PFSK-1 (cell line): ENCODE measurements around the gene ADAM10.

ENCODE experiments used
- FOXP2 ChIP-seq: optimal IDR thresholded peaks from 2 replicates; pipeline ENCODE3; 2011; ENCODE audit warnings: borderline replicate concordance, control low read depth, inconsistent platforms; ENCODE audit not compliant: insufficient read depth; ENCODE audit errors: extremely low read length, extremely low read depth
- POLR2AphosphoS5 ChIP-seq: IDR thresholded peaks from 2 replicates; pipeline ENCODE4 v1.6.1; 2012; ENCODE audit warnings: low read depth, mild to moderate bottlenecking, control low read depth, low read length, moderate library complexity
- SIN3A ChIP-seq: IDR thresholded peaks from 2 replicates; pipeline ENCODE4 v1.6.1; 2012; ENCODE audit warnings: mild to moderate bottlenecking, low read length, moderate library complexity, borderline replicate concordance; ENCODE audit not compliant: insufficient read depth
- TAF1 ChIP-seq: IDR thresholded peaks from 2 replicates; pipeline ENCODE4 v1.6.1; 2012; ENCODE audit warnings: low read length, control low read depth, borderline replicate concordance; ENCODE audit not compliant: insufficient read depth
- TF ChIP-seq, protein P1 (sequence below), 2 experiments: IDR thresholded peaks; 2 replicates each; pipeline versions ENCODE4 v1.6.1 to v1.8.0; 2011 to 2012; ENCODE audit warnings: low read depth in 2 of 2, low read length in 2 of 2, control low read depth in 1 of 2, inconsistent platforms in 1 of 2, mild to moderate bottlenecking in 1 of 2, moderate library complexity in 1 of 2; ENCODE audit not compliant: insufficient read depth in 1 of 2

Gene ADAM10

DNA sequence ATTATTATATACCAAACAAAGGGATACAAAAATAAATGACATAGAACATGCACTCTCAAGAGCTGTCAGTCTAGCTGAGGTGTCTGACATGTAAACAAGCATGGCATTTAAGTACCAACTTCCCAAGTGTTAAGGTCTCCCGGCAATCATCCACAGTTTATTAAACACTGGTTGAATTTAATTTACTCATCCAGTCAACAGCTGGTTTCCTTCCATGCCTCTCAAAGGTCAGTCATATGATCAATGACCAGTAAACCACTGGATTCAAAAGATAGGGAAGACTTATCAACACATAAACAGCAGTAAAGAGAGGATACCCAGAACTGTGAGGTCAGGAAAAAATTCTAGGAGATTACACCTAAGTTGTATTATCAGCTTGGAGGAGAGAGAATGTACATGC lies 80.4 kb downstream of the ADAM10 start:
- TF ChIP-seq, protein P1, sequence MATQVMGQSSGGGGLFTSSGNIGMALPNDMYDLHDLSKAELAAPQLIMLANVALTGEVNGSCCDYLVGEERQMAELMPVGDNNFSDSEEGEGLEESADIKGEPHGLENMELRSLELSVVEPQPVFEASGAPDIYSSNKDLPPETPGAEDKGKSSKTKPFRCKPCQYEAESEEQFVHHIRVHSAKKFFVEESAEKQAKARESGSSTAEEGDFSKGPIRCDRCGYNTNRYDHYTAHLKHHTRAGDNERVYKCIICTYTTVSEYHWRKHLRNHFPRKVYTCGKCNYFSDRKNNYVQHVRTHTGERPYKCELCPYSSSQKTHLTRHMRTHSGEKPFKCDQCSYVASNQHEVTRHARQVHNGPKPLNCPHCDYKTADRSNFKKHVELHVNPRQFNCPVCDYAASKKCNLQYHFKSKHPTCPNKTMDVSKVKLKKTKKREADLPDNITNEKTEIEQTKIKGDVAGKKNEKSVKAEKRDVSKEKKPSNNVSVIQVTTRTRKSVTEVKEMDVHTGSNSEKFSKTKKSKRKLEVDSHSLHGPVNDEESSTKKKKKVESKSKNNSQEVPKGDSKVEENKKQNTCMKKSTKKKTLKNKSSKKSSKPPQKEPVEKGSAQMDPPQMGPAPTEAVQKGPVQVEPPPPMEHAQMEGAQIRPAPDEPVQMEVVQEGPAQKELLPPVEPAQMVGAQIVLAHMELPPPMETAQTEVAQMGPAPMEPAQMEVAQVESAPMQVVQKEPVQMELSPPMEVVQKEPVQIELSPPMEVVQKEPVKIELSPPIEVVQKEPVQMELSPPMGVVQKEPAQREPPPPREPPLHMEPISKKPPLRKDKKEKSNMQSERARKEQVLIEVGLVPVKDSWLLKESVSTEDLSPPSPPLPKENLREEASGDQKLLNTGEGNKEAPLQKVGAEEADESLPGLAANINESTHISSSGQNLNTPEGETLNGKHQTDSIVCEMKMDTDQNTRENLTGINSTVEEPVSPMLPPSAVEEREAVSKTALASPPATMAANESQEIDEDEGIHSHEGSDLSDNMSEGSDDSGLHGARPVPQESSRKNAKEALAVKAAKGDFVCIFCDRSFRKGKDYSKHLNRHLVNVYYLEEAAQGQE (IDR thresholded peaks at IDR 0.05; ENCODE audit: insufficient read depth in 1 of 2, low read depth in 2 of 2, low read length in 2 of 2), result no peak
- TF ChIP-seq SIN3A (no peak), POLR2AphosphoS5 (no peak), FOXP2 (no peak), TAF1 (no peak)

DNA sequence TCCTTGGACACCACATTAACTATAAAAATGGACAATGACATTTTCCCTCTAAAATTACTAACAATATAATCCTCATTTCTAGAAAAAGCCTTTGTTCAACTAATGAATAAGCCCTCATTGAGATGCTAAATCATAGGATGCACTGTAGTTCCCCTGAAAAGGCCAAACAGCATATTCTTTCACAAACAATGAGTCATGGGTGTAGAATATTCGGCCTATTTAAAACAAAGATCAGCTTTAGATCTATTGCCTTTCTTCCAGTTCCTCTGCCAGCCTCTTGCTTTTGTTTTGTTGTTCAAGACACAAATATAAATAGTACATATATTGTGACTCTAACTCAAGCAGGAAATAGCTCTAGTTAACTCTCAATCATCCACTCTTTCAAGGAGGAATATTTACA lies 82.5 kb downstream of the ADAM10 start:
- TF ChIP-seq, protein P1 (IDR thresholded peaks at IDR 0.05; ENCODE audit: insufficient read depth in 1 of 2, low read depth in 2 of 2, low read length in 2 of 2), result no peak
- TF ChIP-seq POLR2AphosphoS5 (no peak), TAF1 (no peak)

DNA sequence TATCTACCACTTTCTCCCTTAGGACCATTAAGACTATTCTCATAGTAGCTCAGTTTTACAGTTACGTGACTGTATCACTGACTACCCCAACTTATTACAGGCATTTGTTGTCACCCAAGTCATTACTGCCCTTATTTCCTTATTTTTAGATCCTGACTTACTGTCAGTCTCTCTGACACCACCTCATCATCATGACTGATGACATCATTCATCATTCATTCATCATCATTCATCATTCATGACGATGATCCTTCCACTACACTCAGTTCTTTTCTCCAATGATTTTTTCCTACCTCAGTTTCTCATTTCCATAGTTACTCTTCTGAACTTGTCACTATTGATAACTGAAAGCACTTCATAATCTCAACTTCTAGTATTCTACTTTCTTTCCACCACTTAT lies 83.8 kb downstream of the ADAM10 start:
- TF ChIP-seq FOXP2 (no peak), SIN3A (no peak), POLR2AphosphoS5 (no peak), TAF1 (no peak)
- TF ChIP-seq, protein P1 (IDR thresholded peaks at IDR 0.05; ENCODE audit: insufficient read depth in 1 of 2, low read depth in 2 of 2, low read length in 2 of 2), result no peak

DNA sequence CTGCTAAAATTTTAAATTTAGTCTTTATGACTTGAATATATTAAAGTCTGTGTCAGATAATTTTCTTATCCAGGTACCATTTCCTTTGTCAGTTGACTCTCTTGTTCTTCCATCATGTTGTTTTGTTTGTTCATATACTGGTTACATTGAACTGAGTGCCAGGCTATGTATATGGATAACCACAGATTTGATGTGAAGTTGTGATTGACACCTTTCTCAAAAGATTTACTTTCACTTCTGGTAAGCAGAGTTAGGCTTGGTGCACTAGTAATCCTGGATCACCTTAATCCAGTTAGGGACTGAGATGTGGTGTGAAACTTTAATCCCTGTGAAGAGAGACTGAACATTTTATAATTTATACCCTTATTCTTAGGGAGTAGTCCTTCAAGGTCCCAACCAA lies 99.4 kb downstream of the ADAM10 start:
- no peak for TF ChIP-seq SIN3A
- TF ChIP-seq TAF1, result no peak
- no peak for TF ChIP-seq POLR2AphosphoS5
- TF ChIP-seq, protein P1 (IDR thresholded peaks at IDR 0.05; ENCODE audit: insufficient read depth in 1 of 2, low read depth in 2 of 2, low read length in 2 of 2), result no peak
- no peak for TF ChIP-seq FOXP2

DNA sequence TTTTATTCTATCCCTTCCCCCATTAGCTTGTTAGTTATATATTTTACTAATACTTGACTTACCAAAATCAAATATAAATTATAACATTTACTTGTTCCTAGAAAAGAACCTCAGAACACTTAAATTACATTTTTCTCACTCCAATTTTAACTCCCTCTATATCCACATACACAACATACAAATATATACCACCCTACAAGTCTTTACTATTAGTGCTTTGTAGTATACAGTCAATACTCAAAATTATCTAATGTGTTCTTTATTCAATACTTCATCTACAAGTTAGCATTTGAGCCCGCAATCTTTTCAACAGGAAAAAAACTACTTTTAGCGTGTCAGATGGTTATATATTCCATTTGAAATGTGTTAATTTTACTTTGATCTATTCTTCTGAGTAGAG lies 100.3 kb downstream of the ADAM10 start:
- TF ChIP-seq TAF1 (no peak), SIN3A (no peak), POLR2AphosphoS5 (no peak), FOXP2 (no peak)
- TF ChIP-seq, protein P1 (IDR thresholded peaks at IDR 0.05; ENCODE audit: insufficient read depth in 1 of 2, low read depth in 2 of 2, low read length in 2 of 2), result no peak
